Inflammatory macrophage treated with lipopolysaccharide for 4 hours (primary cell): Measurements from ENCODE around the gene DDAH1.
"Not testable (repeated sequence)": the region's sequence is repeated elsewhere in the genome, so short reads cannot be mapped to it uniquely, and the experiment has no call there.

Experiments used
- DNase-seq: peaks from one replicate; pipeline ENCODE4 v3.0.0-alpha.2; 2020

The DDAH1 gene

GRCh38 chr1:85465099-85465785, at the start of gene DDAH1:
Gene DDAH1, minus strand, starts transcription at chr1:85465159. Its CDS starts 114 bp downstream, at chr1:85465045.
- no peak for DNase-seq

DNA sequence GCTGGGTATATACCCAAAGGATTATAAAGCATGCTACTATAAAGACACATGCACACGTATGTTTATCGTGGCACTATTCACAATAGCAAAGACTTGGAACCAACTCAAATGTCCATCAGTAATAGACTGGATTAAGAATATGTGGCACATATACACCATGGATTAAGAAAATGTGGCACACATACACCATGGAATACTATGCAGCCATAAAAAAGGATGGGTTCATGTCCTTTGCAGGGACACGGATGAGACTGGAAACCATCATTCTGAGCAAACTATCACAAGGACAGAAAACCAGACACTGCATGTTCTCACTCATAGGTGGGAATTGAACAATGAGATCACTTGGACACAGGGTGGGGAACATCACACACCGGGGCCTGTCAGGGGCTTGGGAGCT, 49.0 kb upstream of the DDAH1 start:
- not testable (repeated sequence) for DNase-seq

- DNase-seq = no peak
Observed at GRCh38 chr1:85504417-85504816, 39.5 kb upstream of the DDAH1 start.

GRCh38 chr1:85502625-85503083, 37.7 kb upstream of the DDAH1 start:
- peak; percentile 15 for DNase-seq

GRCh38 chr1:85502171-85502570, 37.2 kb upstream of the DDAH1 start:
- DNase-seq = peak; percentile 17

GRCh38 chr1:85501355-85501898, 36.5 kb upstream of the DDAH1 start:
- DNase-seq = no peak

DNA sequence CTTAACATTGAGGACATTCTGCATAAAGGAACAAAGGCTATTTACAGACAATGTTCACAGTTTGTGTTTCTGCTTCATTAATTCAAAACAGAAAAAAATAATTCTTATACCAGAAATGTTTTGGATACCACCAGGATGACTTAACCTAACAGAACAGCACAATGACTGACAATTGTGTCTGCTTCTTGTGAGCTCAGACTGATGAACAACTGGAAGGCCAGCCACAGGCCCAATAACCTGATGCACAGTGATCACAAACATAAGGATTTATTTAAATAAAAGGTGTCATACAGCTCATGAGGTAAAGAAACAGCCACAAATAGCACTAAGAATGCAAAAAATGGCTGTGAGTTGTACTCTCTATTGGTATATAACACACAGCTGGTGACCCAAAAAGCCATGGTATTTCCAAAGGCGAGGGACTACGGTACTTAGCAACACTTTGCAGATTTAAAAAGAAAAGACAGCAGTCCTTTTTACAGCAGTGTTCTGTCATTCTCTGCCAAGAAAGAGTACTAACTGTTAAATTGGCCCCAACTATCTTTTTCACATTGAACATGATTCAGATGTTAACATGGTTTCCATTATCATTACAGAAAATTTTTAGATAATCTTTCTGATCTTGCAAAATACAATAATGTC, 32.1 kb upstream of the DDAH1 start:
- no peak for DNase-seq

DNA sequence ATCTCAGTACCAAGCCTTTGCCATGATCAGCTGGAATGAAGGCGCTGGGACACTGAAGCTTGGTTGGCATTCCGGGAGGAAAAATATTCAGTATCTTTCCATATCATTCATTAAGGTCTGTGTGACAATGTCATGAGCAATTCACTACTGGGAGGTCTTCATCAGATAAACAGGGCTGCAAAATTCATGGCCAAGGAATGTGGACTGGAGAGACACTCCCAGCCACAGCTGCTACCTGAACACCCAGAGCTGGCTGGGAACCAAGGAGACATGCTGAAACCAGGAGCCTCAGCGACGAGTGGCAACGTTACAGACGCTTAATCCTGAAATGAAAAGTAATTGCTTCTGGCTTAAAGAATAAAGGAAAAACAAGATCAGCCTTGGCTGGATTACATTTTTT, 30.6 kb upstream of the DDAH1 start:
- DNase-seq = no peak

DNA sequence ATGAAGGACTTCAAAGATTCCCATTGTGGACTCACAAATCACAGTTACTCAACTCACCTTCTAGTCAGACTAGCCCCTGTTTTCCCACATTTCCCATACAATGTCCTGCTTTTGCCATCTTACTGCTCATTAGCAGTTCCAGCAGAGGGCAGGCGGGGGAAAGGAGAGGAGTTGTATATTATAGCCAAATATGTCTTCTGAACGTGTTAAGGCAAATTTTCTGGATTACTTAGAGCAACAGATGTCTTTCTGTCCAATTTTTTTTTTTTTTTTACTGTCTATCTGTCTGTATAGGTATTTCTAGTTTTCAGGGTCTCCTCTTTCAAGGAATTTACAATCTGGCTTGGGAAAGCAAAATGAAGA, 29.9 kb upstream of the DDAH1 start:
- DNase-seq = no peak

DNA sequence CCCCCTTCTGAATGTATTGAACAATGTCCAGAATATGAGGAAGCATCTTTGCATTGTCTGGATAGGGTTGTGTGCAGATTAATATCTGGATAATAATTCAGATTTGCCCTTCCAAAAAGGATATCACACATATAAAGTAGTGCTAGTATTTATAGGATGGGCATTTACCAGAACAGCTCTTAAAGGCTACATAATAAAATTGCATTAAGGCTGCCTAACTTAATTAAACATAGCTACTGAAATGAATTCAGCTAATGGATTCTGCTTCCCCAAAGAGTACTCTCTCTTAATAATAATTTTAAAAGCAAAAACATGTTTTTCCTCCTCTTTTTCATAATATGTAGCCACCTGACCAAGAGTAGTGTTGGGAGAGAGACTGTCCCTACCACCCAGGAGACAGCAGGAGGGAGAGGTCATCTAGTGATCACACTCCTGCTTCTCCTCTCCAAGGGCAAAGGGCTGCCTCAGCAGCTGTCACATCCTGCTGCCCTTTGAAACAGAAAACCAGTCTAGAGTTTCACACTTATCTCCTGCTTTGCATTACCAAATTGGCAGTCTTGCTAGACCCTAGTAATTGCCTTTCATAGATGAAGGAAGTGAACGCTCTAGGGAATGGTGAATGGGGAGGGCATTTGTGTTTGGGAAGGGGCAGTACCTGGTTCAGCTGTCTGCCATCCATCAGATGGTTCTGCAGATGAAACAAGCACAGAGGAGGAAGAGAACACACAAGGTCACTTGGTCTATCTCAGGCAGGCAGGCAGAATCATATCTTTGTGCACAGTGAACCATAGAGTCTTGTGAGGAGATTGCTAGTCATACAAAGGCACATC, 29.3 kb upstream of the DDAH1 start:
- no peak for DNase-seq

DNA sequence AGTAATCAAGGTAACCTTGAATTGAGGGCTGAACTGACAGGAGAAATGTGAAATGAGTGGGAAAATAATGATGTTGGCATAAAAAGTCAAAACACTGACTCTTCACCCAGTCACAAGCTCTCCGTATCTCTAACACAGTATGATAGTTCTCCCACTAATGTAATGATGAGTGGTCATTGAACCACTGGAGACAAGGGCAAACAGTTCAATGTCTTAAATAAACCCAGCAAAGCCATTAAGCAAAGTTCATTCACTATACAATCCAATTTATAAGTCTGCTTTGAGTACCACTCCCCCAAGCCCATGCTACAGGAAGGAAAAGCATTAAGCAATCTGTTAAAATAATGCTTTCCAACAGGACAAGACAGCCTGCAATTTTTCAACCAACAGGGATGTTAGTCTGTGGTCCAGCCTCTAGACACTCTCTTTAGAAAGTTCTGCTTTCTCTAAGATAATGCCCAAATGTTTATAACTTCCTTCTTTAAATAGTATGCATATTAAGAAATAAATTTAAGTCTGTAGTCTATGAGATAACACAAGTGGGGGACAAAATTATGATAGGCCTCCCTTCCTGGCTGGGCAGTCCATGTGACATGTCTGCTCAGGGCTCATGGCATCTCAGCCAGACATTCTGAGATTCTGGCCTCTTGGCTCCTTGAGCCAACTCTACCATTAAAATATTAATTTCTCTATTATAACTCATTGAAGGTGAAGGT, 25.5 kb upstream of the DDAH1 start:
- no peak for DNase-seq

DNA sequence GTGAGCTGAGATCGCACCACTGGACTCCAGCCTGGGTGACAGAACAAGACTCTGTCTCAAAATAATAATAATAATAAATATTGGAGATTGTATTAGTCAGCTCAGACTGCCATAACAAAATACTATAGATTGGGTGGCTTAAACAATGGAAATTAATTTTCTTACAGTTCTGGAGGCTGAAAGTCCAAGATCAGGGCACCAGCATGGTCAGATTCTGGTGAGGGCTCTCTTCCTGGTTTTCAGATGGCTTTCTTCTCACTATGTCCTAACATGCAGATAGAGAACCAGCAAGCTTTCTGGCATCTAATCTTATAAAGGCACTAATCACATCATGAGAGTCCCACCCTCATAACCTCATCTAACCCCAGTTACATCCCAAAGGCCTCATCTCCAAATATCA, 23.2 kb upstream of the DDAH1 start:
- no peak for DNase-seq

GRCh38 chr1:85485516-85485915, 20.6 kb upstream of the DDAH1 start:
- no peak for DNase-seq

DNA sequence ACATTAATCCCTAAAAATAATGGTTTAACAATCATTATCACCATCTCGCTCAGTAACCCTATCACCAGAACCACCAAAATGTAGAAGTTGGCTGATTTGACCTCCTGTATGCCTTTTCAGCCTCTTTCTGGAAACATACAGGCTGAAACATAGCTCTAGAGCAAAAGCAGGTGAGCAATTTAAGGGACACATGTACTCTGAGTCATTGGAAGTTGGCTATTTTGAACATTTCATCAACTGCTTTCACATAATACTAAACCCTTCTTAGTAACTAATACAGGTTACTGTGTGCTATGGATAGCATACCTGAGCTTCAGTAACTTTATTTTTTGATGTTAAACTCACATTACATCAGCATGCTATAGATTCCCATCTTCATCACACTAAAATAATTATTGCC, 19.8 kb upstream of the DDAH1 start:
- no peak for DNase-seq

- no peak for DNase-seq
Observed at GRCh38 chr1:85484264-85484663, 19.3 kb upstream of the DDAH1 start.

DNA sequence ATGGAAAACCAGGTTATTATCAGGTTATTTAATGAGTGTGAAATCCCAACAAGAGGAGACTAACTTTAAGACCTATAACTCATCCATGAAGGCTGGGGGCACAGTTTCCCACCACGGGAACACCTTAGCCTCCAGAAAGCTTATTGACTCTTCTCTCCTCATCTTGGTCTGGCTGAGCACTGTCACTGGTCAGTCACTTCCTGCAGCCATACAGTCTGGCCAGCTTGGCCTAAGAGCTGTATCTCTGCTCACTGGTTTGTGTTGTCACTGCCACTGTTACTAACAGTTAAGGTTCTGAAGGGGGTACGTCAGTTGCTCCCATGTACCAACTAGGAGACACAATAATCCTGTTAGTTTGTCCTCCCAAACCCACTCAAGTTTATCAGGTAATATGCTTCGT, 16.7 kb upstream of the DDAH1 start:
- no peak for DNase-seq

GRCh38 chr1:85480566-85480965, 15.6 kb upstream of the DDAH1 start:
- no peak for DNase-seq

GRCh38 chr1:85479491-85479890, 14.5 kb upstream of the DDAH1 start:
- DNase-seq = no peak

DNA sequence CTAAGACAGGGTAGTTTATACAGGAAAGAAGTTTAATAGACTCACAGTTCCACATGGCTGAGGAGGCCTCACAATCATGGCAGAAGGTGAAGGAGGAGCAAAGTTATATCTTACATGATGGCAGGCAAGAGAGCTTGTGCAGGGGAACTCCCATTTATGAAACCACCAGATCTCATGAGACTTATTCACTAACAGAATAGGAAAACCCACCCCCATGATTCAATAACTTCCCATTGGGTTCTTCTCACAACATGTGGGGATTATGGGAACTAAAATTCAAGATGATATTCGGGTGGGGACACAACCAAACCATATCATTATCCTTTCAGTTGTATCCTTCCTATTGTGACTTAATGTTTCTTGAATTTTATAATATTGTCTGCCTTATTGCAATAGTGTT, 13.4 kb upstream of the DDAH1 start:
- DNase-seq = peak; percentile 38

GRCh38 chr1:85475055-85475454, 10.1 kb upstream of the DDAH1 start:
- no peak for DNase-seq

- DNase-seq = peak; percentile 46
Observed at GRCh38 chr1:85473390-85473789, 8.4 kb upstream of the DDAH1 start.

DNA sequence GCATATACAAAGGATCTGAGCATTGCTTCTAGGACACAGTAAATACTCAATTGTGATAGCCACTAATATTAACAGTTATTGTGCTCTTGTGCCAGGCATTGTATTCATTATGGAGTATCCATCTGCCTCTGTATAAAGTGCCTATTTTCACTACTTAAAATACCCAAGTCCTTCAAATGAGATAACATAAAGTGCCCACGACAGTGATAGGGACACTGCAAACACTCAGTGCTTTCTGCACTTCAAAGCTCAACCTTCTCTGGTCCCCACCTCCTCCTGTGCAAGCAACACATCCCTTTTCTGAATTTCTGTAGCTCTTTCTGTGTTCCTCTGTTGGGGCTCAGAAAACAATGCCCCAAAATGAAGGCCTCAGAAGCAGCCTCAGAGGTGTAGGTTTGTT, 6.6 kb upstream of the DDAH1 start:
- DNase-seq = no peak

GRCh38 chr1:85470130-85470529, 5.2 kb upstream of the DDAH1 start:
- DNase-seq = not testable (repeated sequence)
